WTC11 (cell line): ENCODE results near the gene ELFN2. TPM values are rescaled to one million over a fixed set of nuclear protein-coding genes. Genes with fewer than 3 reads are reported as not detected.

Experiments
- ATAC-seq: fragments of 200-7000 bp; cut with Tn5 transposase; 2 replicates; pipeline ENCODE4 v1.10.0; 2021; ENCODE audit warnings: mild to moderate bottlenecking, moderate library complexity
- CTCF ChIA-PET: fragments of 300-600 bp; sonication (Branson Sonifier 250); formaldehyde crosslinking; loops from one replicate; lab custom pipeline; 2021; ENCODE audit warnings: antibody characterized with exemption; lab: Charles Lee
- POLR2A ChIA-PET: fragments of 350-600 bp; sonication (Branson Sonifier 250); formaldehyde crosslinking; loops from one replicate; lab custom pipeline; 2021; ENCODE audit warnings: antibody characterized with exemption; lab: Charles Lee
- DNase-seq: peaks from one replicate; pipeline ENCODE4 v3.0.0; 2021; ENCODE audit warnings: low spot score
- H3K27ac Mint-ChIP-seq: 2 replicates; pipeline ENCODE4 v1.8.0; 2021; ENCODE audit warnings: mixed read lengths
- H3K27me3 Mint-ChIP-seq: 2 replicates; pipeline ENCODE4 v1.8.0; 2021; ENCODE audit warnings: low read depth, mild to moderate bottlenecking, moderate library complexity, mixed read lengths
- H3K36me3 Mint-ChIP-seq: 2 replicates; pipeline ENCODE4 v1.8.0; 2021; ENCODE audit warnings: mixed read lengths
- H3K4me1 Mint-ChIP-seq: 2 replicates; pipeline ENCODE4 v1.8.0; 2022; ENCODE audit warnings: mixed read lengths
- H3K4me3 Mint-ChIP-seq: 2 replicates; pipeline ENCODE4 v1.8.0; 2021; ENCODE audit warnings: mild to moderate bottlenecking, moderate library complexity, mixed read lengths
- H3K9me3 Mint-ChIP-seq: 2 replicates; pipeline ENCODE4 v1.8.0; 2021; ENCODE audit warnings: mixed read lengths
- ATF1 ChIP-seq: sonication (generic); formaldehyde crosslinking; IDR thresholded peaks from 2 replicates; pipeline ENCODE4 v1.8.1; 2023; ENCODE audit warnings: mild to moderate bottlenecking, moderate library complexity, missing genetic modification reagents
- CTCF ChIP-seq: fragments of 200-600 bp; IDR thresholded peaks from 2 replicates; pipeline ENCODE4 v1.8.0; 2022; ENCODE audit warnings: antibody characterized with exemption
- E2F5 ChIP-seq: sonication (generic); formaldehyde crosslinking; IDR thresholded peaks from 2 replicates; pipeline ENCODE4 v1.8.1; 2022; ENCODE audit warnings: mild to moderate bottlenecking, moderate library complexity, missing genetic modification reagents
- EMX1 ChIP-seq: fragments of 250-450 bp; sonication (Bioruptor Pico); IDR thresholded peaks from 2 replicates; pipeline ENCODE4 v1.8.0; 2021; ENCODE audit warnings: mild to moderate bottlenecking
- ESRRA ChIP-seq: sonication (generic); formaldehyde crosslinking; IDR thresholded peaks from 2 replicates; pipeline ENCODE4 v1.8.1; 2022; ENCODE audit warnings: mild to moderate bottlenecking, missing genetic modification reagents, borderline replicate concordance
- FOXK1 ChIP-seq: sonication (generic); formaldehyde crosslinking; IDR thresholded peaks from 2 replicates; pipeline ENCODE4 v1.8.0; 2022; ENCODE audit warnings: mild to moderate bottlenecking, moderate library complexity, missing genetic modification reagents
- MYBL2 ChIP-seq: sonication (generic); formaldehyde crosslinking; IDR thresholded peaks from 2 replicates; pipeline ENCODE4 v1.8.1; 2023; ENCODE audit warnings: mild to moderate bottlenecking, moderate library complexity, missing genetic modification reagents
- SMAD3 ChIP-seq: sonication (generic); formaldehyde crosslinking; IDR thresholded peaks from 2 replicates; pipeline ENCODE4 v1.8.0; 2022; ENCODE audit warnings: missing genetic modification reagents, mild to moderate bottlenecking, borderline replicate concordance
- SMAD4 ChIP-seq: sonication (generic); formaldehyde crosslinking; IDR thresholded peaks from 2 replicates; pipeline ENCODE4 v1.8.0; 2022; ENCODE audit warnings: mild to moderate bottlenecking, missing genetic modification reagents
- TEAD1 ChIP-seq: sonication (generic); formaldehyde crosslinking; IDR thresholded peaks from 2 replicates; pipeline ENCODE4 v1.8.0; 2022; ENCODE audit warnings: mild to moderate bottlenecking, missing genetic modification reagents
- USF1 ChIP-seq: sonication (generic); formaldehyde crosslinking; IDR thresholded peaks from 2 replicates; pipeline ENCODE4 v1.8.0; 2022; ENCODE audit warnings: mild to moderate bottlenecking, missing genetic modification reagents
- ZNF317 ChIP-seq: sonication (generic); formaldehyde crosslinking; IDR thresholded peaks from 2 replicates; pipeline ENCODE4 v1.8.1; 2023; ENCODE audit warnings: low read depth, mild to moderate bottlenecking, moderate library complexity, missing genetic modification reagents, borderline replicate concordance
- ZNF425 ChIP-seq: fragments of 250-450 bp; sonication (Bioruptor Pico); conservative IDR thresholded peaks from 2 replicates; pipeline ENCODE4 v1.9.0; 2021; ENCODE audit warnings: mild to moderate bottlenecking
- ZNF512 ChIP-seq: sonication (generic); formaldehyde crosslinking; IDR thresholded peaks from 2 replicates; pipeline ENCODE4 v1.8.1; 2022; ENCODE audit warnings: missing genetic modification reagents, borderline replicate concordance
- ZSCAN18 ChIP-seq: fragments of 250-450 bp; sonication (Bioruptor Pico); IDR thresholded peaks from 2 replicates; pipeline ENCODE4 v2.1.2; 2022; ENCODE audit warnings: mild to moderate bottlenecking, moderate library complexity
- total RNA-seq: library from RNA; stranded (reverse); gene quantifications from 3 replicates; pipeline ENCODE4 v1.2.3, GENCODE V29; 2021

The ELFN2 gene
- total RNA-seq, 1 experiment from 2014 or later, result 0.87 TPM

GRCh38 chr22:37406441-37407235, 20.6 kb downstream of the ELFN2 start:
- H3K36me3 Mint-ChIP-seq, result no peaks in the 10 kb centered on the region
- CTCF ChIA-PET, result interaction anchor here (0.7 to 1.0 kb wide), 3 partner anchors 29 to 73 kb away, joined by 3 to 4 read pairs (median 4); no protein-coding TSS in a partner anchor

GRCh38 chr22:37404091-37404490, 23.2 kb downstream of the ELFN2 start:
- peaks cover 22% of the 10 kb centered on the region for H3K4me1 Mint-ChIP-seq
- no peak overlapping the region for H3K27ac Mint-ChIP-seq
- no peak overlapping the region for H3K4me3 Mint-ChIP-seq
- ATAC-seq (no peak), DNase-seq (no peak)
- TF ChIP-seq ATF1 (CRISPR knock-in tag), result no peak
- no peak for TF ChIP-seq USF1 (CRISPR knock-in tag)
- TF ChIP-seq ESRRA, result no peak
- TF ChIP-seq ZNF512 (CRISPR knock-in tag), result no peak
- no peak for TF ChIP-seq SMAD3 (CRISPR knock-in tag)
- TF ChIP-seq EMX1, result no peak
- no peak for TF ChIP-seq ZNF425
- TF ChIP-seq SMAD4 (CRISPR knock-in tag), result no peak
- no peak for TF ChIP-seq TEAD1 (CRISPR knock-in tag)
- no peak for TF ChIP-seq MYBL2
- POLR2A ChIA-PET, result no interaction called here
- H3K9me3 Mint-ChIP-seq, result no peaks in the 10 kb centered on the region
- H3K27me3 Mint-ChIP-seq, result no peaks in the 10 kb centered on the region
- CTCF ChIA-PET, result no interaction called here
- H3K36me3 Mint-ChIP-seq, result no peaks in the 10 kb centered on the region

More at GRCh38 chr22:37406441-37407235, 20.6 kb downstream of the ELFN2 start:
- no peak for DNase-seq
- Mint-ChIP-seq H3K27ac (no peak overlapping the region), H3K4me3 (no peak overlapping the region), H3K4me1 (peaks cover 21% of the 10 kb centered on the region)
- no peak for TF ChIP-seq ZNF317 (CRISPR knock-in tag)
- TF ChIP-seq E2F5 (CRISPR knock-in tag), result no peak
- no peak for TF ChIP-seq FOXK1 (CRISPR knock-in tag)
- no peak for TF ChIP-seq CTCF
- no peak for TF ChIP-seq ZSCAN18 (CRISPR knock-in tag)
- no peak for TF ChIP-seq ZNF425
- TF ChIP-seq, all 79 proteins: peak for 0
- Mint-ChIP-seq H3K9me3 (no peaks in the 10 kb centered on the region), H3K27me3 (no peaks in the 10 kb centered on the region)
- ATAC-seq, result no peak
- POLR2A ChIA-PET, result no interaction called here
